GM19455 (cell line): Measurements from ENCODE around the gene ACTN3.
"Not testable (repeated sequence)": the region's sequence is repeated elsewhere in the genome, so short reads cannot be mapped to it uniquely, and the experiment has no call there.

Experiments used
- ATAC-seq: cut with Tn5 transposase; IDR thresholded peaks from one replicate; pipeline ENCODE4 v1.9.1; 2021; ENCODE audit not compliant: unreplicated experiment

Gene ACTN3

GRCh38 chr11:66546368-66546965 is at the start of gene ACTN3:
Gene ACTN3 (plus strand): TSS chr11:66546903. CDS start chr11:66546938, 35 bp downstream.
- no peak for ATAC-seq

- ATAC-seq, result no peak
These were observed 49.5 kb upstream of the ACTN3 start for GRCh38 chr11:66497206-66497605.

GRCh38 chr11:66498506-66498905 is 48.2 kb upstream of the ACTN3 start:
- ATAC-seq, result no peak

- ATAC-seq, result no peak
These were observed 41.4 kb upstream of the ACTN3 start for GRCh38 chr11:66505276-66505816.

GRCh38 chr11:66509131-66509561 is 37.6 kb upstream of the ACTN3 start:
- ATAC-seq, result no peak

- peak; percentile 82 for ATAC-seq
These were observed 36.3 kb upstream of the ACTN3 start, which contains the start of gene BBS1 for GRCh38 chr11:66510271-66510989. Gene BBS1 (plus strand): TSS chr11:66510635. CDS start chr11:66510660, 25 bp downstream.

GRCh38 chr11:66510990-66511339 is 35.7 kb upstream of the ACTN3 start:
- no peak for ATAC-seq

GRCh38 chr11:66523611-66524010 is 23.1 kb upstream of the ACTN3 start:
- no peak for ATAC-seq

- ATAC-seq, result no peak
These were observed 22.2 kb upstream of the ACTN3 start for GRCh38 chr11:66524304-66525040.

GRCh38 chr11:66529069-66529468 is 17.6 kb upstream of the ACTN3 start:
- no peak for ATAC-seq

- ATAC-seq, result no peak
These were observed 17.0 kb upstream of the ACTN3 start for GRCh38 chr11:66529655-66530054.

- no peak for ATAC-seq
These were observed 15.6 kb upstream of the ACTN3 start for GRCh38 chr11:66530927-66531709.

GRCh38 chr11:66531841-66532240 is 14.9 kb upstream of the ACTN3 start:
- ATAC-seq, result no peak

GRCh38 chr11:66532784-66533183 is 13.9 kb upstream of the ACTN3 start:
- ATAC-seq, result no peak

GRCh38 chr11:66539170-66539869 is 7.4 kb upstream of the ACTN3 start:
- ATAC-seq, result no peak

GRCh38 chr11:66539870-66540213 is 6.9 kb upstream of the ACTN3 start:
- no peak for ATAC-seq

- not testable (repeated sequence) for ATAC-seq
These were observed 6.1 kb upstream of the ACTN3 start for GRCh38 chr11:66540598-66540997.

- ATAC-seq, result no peak
These were observed 4.8 kb upstream of the ACTN3 start for GRCh38 chr11:66541892-66542291.

GRCh38 chr11:66542362-66542761 is 4.3 kb upstream of the ACTN3 start:
- no peak for ATAC-seq
